GM23338 (cell line): ENCODE data around the gene LAMA4. TPM values are rescaled to one million over a fixed set of nuclear protein-coding genes. Genes with fewer than 3 reads are reported as not detected.

Experiments used
- ATAC-seq: fragments of 200-7000 bp; cut with Tn5 transposase; 3 replicates; pipeline ENCODE4 v1.9.1; 2020
- DNase-seq: peaks from one replicate; pipeline ENCODE4 v3.0.0-alpha.2; 2015; ENCODE audit warnings: low spot score
- H2AFZ ChIP-seq: fragments of 200-600 bp; sonication (generic); 2 replicates; pipeline ENCODE4 v1.8.0; 2016; ENCODE audit warnings: antibody characterized with exemption, mild to moderate bottlenecking, moderate library complexity
- H3F3A ChIP-seq: fragments of 200-600 bp; sonication (generic); replicated peaks from 2 replicates; pipeline ENCODE4 v1.8.0; 2017; ENCODE audit warnings: antibody characterized with exemption, mixed run types, low read depth
- H3K27ac ChIP-seq: fragments of 200-600 bp; sonication (generic); 2 replicates; pipeline ENCODE4 v1.6.1; 2016; ENCODE audit warnings: low read depth
- H3K27me3 ChIP-seq: fragments of 200-600 bp; sonication (generic); 2 replicates; pipeline ENCODE4 v1.8.0; 2016; ENCODE audit warnings: mild to moderate bottlenecking, mixed run types, moderate library complexity; ENCODE audit not compliant: insufficient read depth
- H3K36me3 ChIP-seq: fragments of 200-600 bp; sonication (generic); 2 replicates; pipeline ENCODE4 v1.8.0; 2016; ENCODE audit warnings: mild to moderate bottlenecking; ENCODE audit not compliant: insufficient read depth
- H3K4me1 ChIP-seq: fragments of 200-600 bp; sonication (generic); 2 replicates; pipeline ENCODE4 v1.8.0; 2016; ENCODE audit warnings: mild to moderate bottlenecking, moderate library complexity; ENCODE audit not compliant: insufficient read depth
- H3K4me2 ChIP-seq: fragments of 200-600 bp; sonication (generic); 2 replicates; pipeline ENCODE4 v1.7.1; 2017; ENCODE audit warnings: mixed run types
- H3K4me3 ChIP-seq: fragments of 200-600 bp; sonication (generic); 2 replicates; pipeline ENCODE4 v1.6.1; 2016; ENCODE audit warnings: mixed run types
- H3K79me2 ChIP-seq: fragments of 200-600 bp; sonication (generic); replicated peaks from 2 replicates; pipeline ENCODE4 v1.8.0; 2017; ENCODE audit warnings: mild to moderate bottlenecking; ENCODE audit not compliant: insufficient read depth
- H3K9me2 ChIP-seq: fragments of 200-600 bp; sonication (generic); 2 replicates; pipeline ENCODE4 v1.8.0; 2017; ENCODE audit not compliant: insufficient read depth
- H4K20me1 ChIP-seq: fragments of 200-600 bp; sonication (generic); replicated peaks from 2 replicates; pipeline ENCODE4 v1.8.0; 2017; ENCODE audit warnings: mild to moderate bottlenecking; ENCODE audit not compliant: insufficient read depth
- H3K27ac Mint-ChIP-seq: 2 replicates; pipeline ENCODE4 v1.8.0; 2020; ENCODE audit warnings: inconsistent platforms, mild to moderate bottlenecking, moderate library complexity, mixed read lengths
- H3K27me3 Mint-ChIP-seq: 3 replicates; pipeline ENCODE4 v1.8.0; 2022; ENCODE audit warnings: low read depth, mild to moderate bottlenecking, moderate library complexity, mixed read lengths, inconsistent platforms; ENCODE audit not compliant: insufficient read depth, poor library complexity
- H3K36me3 Mint-ChIP-seq: 3 replicates; pipeline ENCODE4 v1.8.0; 2021; ENCODE audit warnings: low read depth, mild to moderate bottlenecking, inconsistent platforms, moderate library complexity, mixed read lengths
- H3K4me1 Mint-ChIP-seq: 3 replicates; pipeline ENCODE4 v1.8.0; 2020; ENCODE audit warnings: mild to moderate bottlenecking, inconsistent platforms, mixed read lengths
- H3K4me3 Mint-ChIP-seq: 3 replicates; pipeline ENCODE4 v1.8.0; 2021; ENCODE audit warnings: moderate library complexity, mild to moderate bottlenecking, inconsistent platforms, mixed read lengths
- H3K9me3 Mint-ChIP-seq: 3 replicates; pipeline ENCODE4 v1.8.0; 2020; ENCODE audit warnings: moderate library complexity, mild to moderate bottlenecking, inconsistent platforms, mixed read lengths
- CREB1 ChIP-seq: fragments of 250-450 bp; sonication (Bioruptor Pico); IDR thresholded peaks from 2 replicates; pipeline ENCODE4 v1.5.0; 2020; ENCODE audit warnings: low read depth, mild to moderate bottlenecking, moderate library complexity
- CTCF ChIP-seq, 2 experiments: fragments of 200-600 bp in 1 of 2; sonication (generic) in 1 of 2; conservative IDR thresholded peaks; 2 replicates each; pipeline versions ENCODE4 v1.5.1 to v1.6.1; 2016 to 2017; ENCODE audit warnings: antibody characterized with exemption in 2 of 2, low read depth in 2 of 2, mild to moderate bottlenecking in 2 of 2, moderate library complexity in 1 of 2
- ETS1 ChIP-seq: IDR thresholded peaks from 2 replicates; pipeline ENCODE4 v1.6.1; 2016; ENCODE audit warnings: antibody characterized with exemption
- EZH2 ChIP-seq: fragments of 200-600 bp; sonication (generic); IDR thresholded peaks from one replicate; pipeline ENCODE4 v1.8.0; 2017; ENCODE audit warnings: antibody characterized with exemption, mild to moderate bottlenecking, low read depth; ENCODE audit not compliant: unreplicated experiment
- EZH2phosphoT487 ChIP-seq: fragments of 200-600 bp; sonication (generic); IDR thresholded peaks from one replicate; pipeline ENCODE4 v1.8.1; 2018; ENCODE audit warnings: antibody characterized with exemption; ENCODE audit not compliant: unreplicated experiment
- JUNB ChIP-seq: IDR thresholded peaks from one replicate; pipeline ENCODE4 v1.6.1; 2016; ENCODE audit warnings: antibody characterized with exemption; ENCODE audit not compliant: unreplicated experiment
- NANOG ChIP-seq: IDR thresholded peaks from 2 replicates; pipeline ENCODE4 v1.6.1; 2016; ENCODE audit warnings: antibody characterized with exemption, borderline replicate concordance
- POLR2AphosphoS5 ChIP-seq: IDR thresholded peaks from 2 replicates; pipeline ENCODE4 v1.6.1; 2016; ENCODE audit warnings: antibody characterized with exemption, low read depth
- REST ChIP-seq: IDR thresholded peaks from one replicate; pipeline ENCODE4 v1.6.1; 2018; ENCODE audit warnings: antibody characterized with exemption; ENCODE audit not compliant: unreplicated experiment
- STAT1 ChIP-seq: IDR thresholded peaks from one replicate; pipeline ENCODE4 v1.6.1; 2016; ENCODE audit warnings: antibody characterized with exemption; ENCODE audit not compliant: unreplicated experiment
- ZNF114 ChIP-seq: fragments of 250-450 bp; sonication (Bioruptor Pico); IDR thresholded peaks from 2 replicates; pipeline ENCODE4 v1.5.0; 2020; ENCODE audit warnings: mild to moderate bottlenecking, moderate library complexity
- ZNF331 ChIP-seq: fragments of 250-450 bp; sonication (Bioruptor Pico); IDR thresholded peaks from 2 replicates; pipeline ENCODE4 v1.5.0; 2020; ENCODE audit warnings: low read depth, mild to moderate bottlenecking, moderate library complexity
- ZNF462 ChIP-seq: fragments of 250-450 bp; sonication (Bioruptor Pico); IDR thresholded peaks from 2 replicates; pipeline ENCODE4 v1.5.0; 2020; ENCODE audit warnings: mild to moderate bottlenecking, moderate library complexity
- polyA plus RNA-seq: library from polyadenylated mRNA; unstranded; fragments of >200 nt; fragmentation: Nextera tagmentation; extraction: Ambion mirVana; gene quantifications from 2 replicates; pipeline ENCODE4 v1.2.1, GENCODE V29; 2016
- total RNA-seq: library from RNA; depleted of rRNA; stranded (reverse); fragments of >200 nt; shearing (Covaris generic); gene quantifications from 2 replicates; pipeline ENCODE4 v1.2.3, GENCODE V29; 2014

The LAMA4 gene
- total and polyA plus RNA-seq, 2 experiments from 2014 or later, result 1.7 to 2.8 TPM

GRCh38 chr6:112096901-112097300, 157.5 kb downstream of the LAMA4 start:
- no peak overlapping the region for H3K4me3 Mint-ChIP-seq
- Histone ChIP-seq H3K27me3 (no peaks in the 10 kb centered on the region), H3K4me2 (no peak overlapping the region), H3F3A (no peaks in the 10 kb centered on the region), H3K36me3 (no peaks in the 10 kb centered on the region), H3K4me1 (peaks cover 30% of the 10 kb centered on the region), H4K20me1 (no peaks in the 10 kb centered on the region), H3K4me3 (no peak overlapping the region), H3K79me2 (no peaks in the 10 kb centered on the region), H2AFZ (no peak overlapping the region), H3K27ac (no peak overlapping the region), H3K9me2 (no peaks in the 10 kb centered on the region)
- no peak overlapping the region; the same call in 1 of the 2 replicates for H3K27ac Mint-ChIP-seq
- no peaks in the 10 kb centered on the region for H3K36me3 Mint-ChIP-seq
- ATAC-seq, result no peak
- H3K4me1 Mint-ChIP-seq, result peaks cover 50% of the 10 kb centered on the region
- no peak for DNase-seq
- H3K9me3 Mint-ChIP-seq, result no peaks in the 10 kb centered on the region
- H3K27me3 Mint-ChIP-seq, result no peaks in the 10 kb centered on the region
- TF ChIP-seq ZNF114 (no peak), ZNF462 (CRISPR knock-in tag) (no peak), REST (no peak), ZNF331 (CRISPR knock-in tag) (no peak), EZH2 (no peak), ETS1 (no peak), CREB1 (CRISPR knock-in tag) (no peak), CTCF (conservative IDR thresholded peaks at IDR 0.05; ENCODE audit: low read depth in 2 of 2) (no peak), EZH2phosphoT487 (no peak), POLR2AphosphoS5 (no peak), JUNB (no peak), NANOG (no peak), STAT1 (no peak)
